Peyer's patch (tissue), 4 donors: ENCODE measurements around the gene VMP1.

Experiments
- CTCF ChIP-seq, 6 experiments: fragments of 450-650 bp in 4 of 6; fragments of 200-600 bp in 2 of 6; sonication (generic) in 1 of 6; IDR thresholded peaks; one replicate each; pipeline ENCODE4 v1.5.1; 2017 to 2019; ENCODE audit warnings: antibody characterized with exemption in 6 of 6, mild to moderate bottlenecking in 3 of 6, moderate library complexity in 1 of 6
- POLR2A ChIP-seq, 2 donors: fragments of 450-650 bp; IDR thresholded peaks; one replicate each; pipeline ENCODE4 v1.5.1; 2017; ENCODE audit warnings: antibody characterized with exemption in 2 of 2, mild to moderate bottlenecking in 2 of 2, moderate library complexity in 2 of 2

DNA sequence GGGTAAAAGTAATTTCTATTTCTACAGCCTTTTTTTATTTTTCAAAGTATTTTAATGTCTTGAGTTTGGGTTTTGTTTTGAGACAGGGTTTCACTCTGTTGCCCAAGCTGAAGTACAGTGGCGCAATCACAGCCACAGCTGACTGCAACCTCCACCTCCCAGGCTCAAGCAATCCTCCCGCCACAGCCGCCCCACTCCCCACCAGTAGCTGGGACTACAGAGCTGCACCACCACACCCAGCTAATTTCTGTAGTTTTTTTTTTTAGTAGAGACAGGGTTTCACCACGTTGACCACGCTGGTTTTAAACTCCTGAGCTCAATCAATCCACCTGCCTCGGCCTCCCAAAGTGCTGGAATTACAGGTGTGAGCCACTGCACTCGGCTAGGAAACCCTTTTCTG lies 141.3 kb downstream of the VMP1 start:
- TF ChIP-seq POLR2A (IDR thresholded peaks at IDR 0.05) (no peak), CTCF (IDR thresholded peaks at IDR 0.05) (no peak)
